T-helper 17 cell (primary cell): Measurements from ENCODE around the gene HCN1. TPM values are rescaled to one million over a fixed set of nuclear protein-coding genes. Genes with fewer than 3 reads are reported as not detected.
"Not testable (repeated sequence)": the region's sequence is repeated elsewhere in the genome, so short reads cannot be mapped to it uniquely, and the experiment has no call there.

Source experiments
- ATAC-seq: fragments of 150-1000 bp; cut with Tn5 transposase; 2 replicates; pipeline ENCODE4 v1.10.0; 2021; ENCODE audit warnings: mild to moderate bottlenecking, moderate library complexity
- DNase-seq, 3 donors: peaks; one replicate each; pipeline versions ENCODE4 v3.0.0 to v3.0.0-alpha.2; 2020 to 2021
- H3K9me3 ChIP-seq: one replicate; pipeline ENCODE4 v1.7.0; 2013; ENCODE audit warnings: low read length, mild to moderate bottlenecking; ENCODE audit not compliant: control insufficient read depth, poor library complexity, severe bottlenecking
- H3K27ac Mint-ChIP-seq: one replicate; pipeline ENCODE4 v1.8.0; 2022; ENCODE audit warnings: mild to moderate bottlenecking, moderate library complexity, mixed read lengths
- H3K27me3 Mint-ChIP-seq: one replicate; pipeline ENCODE4 v1.8.0; 2022; ENCODE audit warnings: mixed read lengths
- H3K36me3 Mint-ChIP-seq: one replicate; pipeline ENCODE4 v1.8.0; 2022; ENCODE audit warnings: low read depth, mixed read lengths
- H3K4me1 Mint-ChIP-seq: one replicate; pipeline ENCODE4 v1.8.0; 2022; ENCODE audit warnings: mild to moderate bottlenecking, mixed read lengths
- H3K4me3 Mint-ChIP-seq: one replicate; pipeline ENCODE4 v1.8.0; 2022; ENCODE audit warnings: mild to moderate bottlenecking, moderate library complexity, mixed read lengths
- total RNA-seq, 4 donors: library from RNA in 2 of 4; stranded (reverse) in 2 of 4; gene quantifications; one replicate each; pipeline ENCODE4 v1.2.3 and lab custom pipeline; 2022 to 2026

HCN1 gene
- total RNA-seq, 2 donors from 2014 or later: not detected

- Mint-ChIP-seq H3K4me1 (no peaks in the 10 kb centered on the region), H3K36me3 (no peaks in the 10 kb centered on the region), H3K27me3 (no peaks in the 10 kb centered on the region), H3K4me3 (no peak overlapping the region), H3K27ac (no peak overlapping the region)
- ATAC-seq (no peak), DNase-seq (no peak)
- H3K9me3 ChIP-seq: no peaks in the 10 kb centered on the region
These were observed 99.9 kb downstream of the HCN1 start for GRCh38 chr5:45596320-45596719.

GRCh38 chr5:45586001-45586400 lies 110.2 kb downstream of the HCN1 start:
- H3K4me1 Mint-ChIP-seq, H3K27ac Mint-ChIP-seq: not testable (repeated sequence)

GRCh38 chr5:45578270-45578669 lies 117.9 kb downstream of the HCN1 start:
- DNase-seq: no peak
- Mint-ChIP-seq H3K4me1 (no peaks in the 10 kb centered on the region), H3K27me3 (no peaks in the 10 kb centered on the region), H3K36me3 (no peaks in the 10 kb centered on the region), H3K4me3 (no peak overlapping the region), H3K27ac (no peak overlapping the region)
- no peak for ATAC-seq
- no peaks in the 10 kb centered on the region for H3K9me3 ChIP-seq

More at GRCh38 chr5:45586001-45586400, 110.2 kb downstream of the HCN1 start:
- H3K4me3 Mint-ChIP-seq, ATAC-seq, DNase-seq, H3K27me3 Mint-ChIP-seq, H3K9me3 ChIP-seq, H3K36me3 Mint-ChIP-seq: not testable (repeated sequence)

- no peak overlapping the region for H3K27ac Mint-ChIP-seq
- no peaks in the 10 kb centered on the region for H3K9me3 ChIP-seq
- H3K4me1 Mint-ChIP-seq: no peaks in the 10 kb centered on the region
- DNase-seq (no peak), ATAC-seq (no peak)
- H3K27me3 Mint-ChIP-seq: no peaks in the 10 kb centered on the region
- no peak overlapping the region for H3K4me3 Mint-ChIP-seq
- H3K36me3 Mint-ChIP-seq: no peaks in the 10 kb centered on the region
These were observed 127.4 kb downstream of the HCN1 start for GRCh38 chr5:45568813-45569212.

GRCh38 chr5:45542421-45542820 lies 153.8 kb downstream of the HCN1 start:
- ATAC-seq: no peak
- no peak overlapping the region for H3K4me3 Mint-ChIP-seq
- DNase-seq: no peak

GRCh38 chr5:45533663-45534062 lies 162.5 kb downstream of the HCN1 start:
- H3K4me1 Mint-ChIP-seq: no peaks in the 10 kb centered on the region
- H3K27ac Mint-ChIP-seq: no peak overlapping the region
- H3K9me3 ChIP-seq: no peaks in the 10 kb centered on the region
- H3K27me3 Mint-ChIP-seq: no peaks in the 10 kb centered on the region
- H3K36me3 Mint-ChIP-seq: no peaks in the 10 kb centered on the region
- H3K4me3 Mint-ChIP-seq: no peak overlapping the region
- DNase-seq (no peak), ATAC-seq (no peak)

More at GRCh38 chr5:45542421-45542820, 153.8 kb downstream of the HCN1 start:
- H3K27ac Mint-ChIP-seq: no peak overlapping the region
- no peaks in the 10 kb centered on the region for H3K27me3 Mint-ChIP-seq
- no peaks in the 10 kb centered on the region for H3K9me3 ChIP-seq
- H3K4me1 Mint-ChIP-seq: no peaks in the 10 kb centered on the region
- H3K36me3 Mint-ChIP-seq: no peaks in the 10 kb centered on the region

GRCh38 chr5:45532826-45533624 lies 163.2 kb downstream of the HCN1 start:
- no peaks in the 10 kb centered on the region for H3K9me3 ChIP-seq
- no peak overlapping the region for H3K27ac Mint-ChIP-seq
- ATAC-seq (no peak), DNase-seq (no peak)
- H3K4me3 Mint-ChIP-seq: no peak overlapping the region
- no peaks in the 10 kb centered on the region for H3K27me3 Mint-ChIP-seq
- H3K36me3 Mint-ChIP-seq: no peaks in the 10 kb centered on the region
- no peaks in the 10 kb centered on the region for H3K4me1 Mint-ChIP-seq

GRCh38 chr5:45521067-45521466 lies 175.1 kb downstream of the HCN1 start:
- no peaks in the 10 kb centered on the region for H3K27me3 Mint-ChIP-seq
- ATAC-seq (no peak), DNase-seq (no peak)
- no peak overlapping the region for H3K27ac Mint-ChIP-seq
- no peaks in the 10 kb centered on the region for H3K4me1 Mint-ChIP-seq
- peaks cover 2% of the 10 kb centered on the region for H3K36me3 Mint-ChIP-seq
- no peak overlapping the region for H3K4me3 Mint-ChIP-seq
- H3K9me3 ChIP-seq: no peaks in the 10 kb centered on the region

GRCh38 chr5:45512521-45512920 lies 183.7 kb downstream of the HCN1 start:
- Mint-ChIP-seq H3K27me3 (no peaks in the 10 kb centered on the region), H3K4me3 (no peak overlapping the region), H3K4me1 (no peaks in the 10 kb centered on the region), H3K27ac (no peak overlapping the region), H3K36me3 (peaks cover 2% of the 10 kb centered on the region)
- no peak for DNase-seq
- ATAC-seq: no peak
- peaks cover 2% of the 10 kb centered on the region for H3K9me3 ChIP-seq

- no peaks in the 10 kb centered on the region for H3K27me3 Mint-ChIP-seq
- DNase-seq: no peak
- no peak for ATAC-seq
These were observed 186.8 kb downstream of the HCN1 start for GRCh38 chr5:45509371-45509770.

GRCh38 chr5:45508135-45508534 lies 188.0 kb downstream of the HCN1 start:
- H3K36me3 Mint-ChIP-seq: no peaks in the 10 kb centered on the region
- no peaks in the 10 kb centered on the region for H3K4me1 Mint-ChIP-seq
- no peak overlapping the region for H3K27ac Mint-ChIP-seq
- no peak overlapping the region for H3K4me3 Mint-ChIP-seq
- H3K27me3 Mint-ChIP-seq: no peaks in the 10 kb centered on the region
- H3K9me3 ChIP-seq: no peaks in the 10 kb centered on the region
- no peak for ATAC-seq
- no peak for DNase-seq

More at GRCh38 chr5:45509371-45509770, 186.8 kb downstream of the HCN1 start:
- H3K27ac Mint-ChIP-seq: no peak overlapping the region
- no peaks in the 10 kb centered on the region for H3K9me3 ChIP-seq
- H3K4me1 Mint-ChIP-seq: no peaks in the 10 kb centered on the region
- H3K4me3 Mint-ChIP-seq: no peak overlapping the region
- H3K36me3 Mint-ChIP-seq: no peaks in the 10 kb centered on the region

GRCh38 chr5:45507178-45507577 lies 189.0 kb downstream of the HCN1 start:
- H3K27ac Mint-ChIP-seq: no peak overlapping the region
- no peaks in the 10 kb centered on the region for H3K9me3 ChIP-seq
- ATAC-seq (no peak), DNase-seq (no peak)
- H3K36me3 Mint-ChIP-seq: no peaks in the 10 kb centered on the region
- no peaks in the 10 kb centered on the region for H3K4me1 Mint-ChIP-seq
- no peak overlapping the region for H3K4me3 Mint-ChIP-seq
- no peaks in the 10 kb centered on the region for H3K27me3 Mint-ChIP-seq

- H3K4me3 Mint-ChIP-seq, H3K36me3 Mint-ChIP-seq, H3K9me3 ChIP-seq: not testable (repeated sequence)
These were observed 197.2 kb downstream of the HCN1 start for GRCh38 chr5:45499006-45499405.

GRCh38 chr5:45491368-45491767 lies 204.8 kb downstream of the HCN1 start:
- Mint-ChIP-seq H3K27ac (no peak overlapping the region), H3K27me3 (no peaks in the 10 kb centered on the region), H3K36me3 (no peaks in the 10 kb centered on the region), H3K4me1 (no peaks in the 10 kb centered on the region), H3K4me3 (no peak overlapping the region)
- DNase-seq (no peak), ATAC-seq (no peak)
- no peaks in the 10 kb centered on the region for H3K9me3 ChIP-seq

More at GRCh38 chr5:45499006-45499405, 197.2 kb downstream of the HCN1 start:
- not testable (repeated sequence) for H3K4me1 Mint-ChIP-seq, H3K27me3 Mint-ChIP-seq, ATAC-seq, H3K27ac Mint-ChIP-seq, DNase-seq
